ENCODE results near the gene CABP4. TPM values are rescaled to one million over a fixed set of nuclear protein-coding genes. Genes with fewer than 3 reads are reported as not detected.

Gene CABP4
- 3.6 and 4.2 TPM in 2 replicates for total RNA-seq

GRCh38 chr11:67455054-67455453 lies at the start of gene CABP4:
CABP4 (plus strand) TSS chr11:67455354; CDS start chr11:67455424, 70 bp downstream.
- intact Hi-C loops (cut with micrococcal nuclease) = no loop called here

- intact Hi-C loops (cut with micrococcal nuclease) = no loop called here
These were observed 49.3 kb upstream of the CABP4 start for GRCh38 chr11:67405688-67406339.

GRCh38 chr11:67406420-67406968 lies 48.7 kb upstream of the CABP4 start:
- intact Hi-C loops (cut with micrococcal nuclease) = no loop called here

- intact Hi-C loops (cut with micrococcal nuclease) = no loop called here
These were observed 48.0 kb upstream of the CABP4 start for GRCh38 chr11:67406969-67407687.

- intact Hi-C loops (cut with micrococcal nuclease) = no loop called here
These were observed 47.4 kb upstream of the CABP4 start for GRCh38 chr11:67407688-67408163.

- intact Hi-C loops (cut with micrococcal nuclease) = no loop called here
These were observed 46.5 kb upstream of the CABP4 start for GRCh38 chr11:67408437-67409200.

GRCh38 chr11:67409261-67409666 lies 45.9 kb upstream of the CABP4 start:
- intact Hi-C loops (cut with micrococcal nuclease) = no loop called here

- intact Hi-C loops (cut with micrococcal nuclease) = no loop called here
These were observed 45.3 kb upstream of the CABP4 start for GRCh38 chr11:67409781-67410368.

GRCh38 chr11:67410369-67410831 lies 44.8 kb upstream of the CABP4 start:
- intact Hi-C loops (cut with micrococcal nuclease) = no loop called here

- intact Hi-C loops (cut with micrococcal nuclease) = no loop called here
These were observed 44.0 kb upstream of the CABP4 start for GRCh38 chr11:67410984-67411784.

GRCh38 chr11:67411785-67412152 lies 43.4 kb upstream of the CABP4 start:
- intact Hi-C loops (cut with micrococcal nuclease) = no loop called here

- intact Hi-C loops (cut with micrococcal nuclease) = no loop called here
These were observed 42.5 kb upstream of the CABP4 start for GRCh38 chr11:67412495-67413179.

GRCh38 chr11:67413266-67413849 lies 41.8 kb upstream of the CABP4 start:
- intact Hi-C loops (cut with micrococcal nuclease) = no loop called here

GRCh38 chr11:67415501-67416304 lies 39.5 kb upstream of the CABP4 start, which contains the start of gene CARNS1:
CARNS1 (plus strand) TSS chr11:67415678; CDS start chr11:67416200, 522 bp downstream.
- intact Hi-C loops (cut with micrococcal nuclease) = no loop called here

GRCh38 chr11:67416416-67417335 lies 38.5 kb upstream of the CABP4 start:
- intact Hi-C loops (cut with micrococcal nuclease) = no loop called here

GRCh38 chr11:67417425-67417824 lies 37.7 kb upstream of the CABP4 start:
- intact Hi-C loops (cut with micrococcal nuclease) = no loop called here

GRCh38 chr11:67418476-67419281 lies 36.5 kb upstream of the CABP4 start:
- intact Hi-C loops (cut with micrococcal nuclease) = no loop called here
